Endothelial cell of umbilical vein (primary cell): ENCODE measurements around the gene HNRNPL. TPM values are rescaled to one million over a fixed set of nuclear protein-coding genes. Genes with fewer than 3 reads are reported as not detected.

Source experiments
- BruUV-seq: library from RNA; stranded (reverse); fragments of 400-500 nt; replicated peaks from 2 replicates; lab custom pipeline; 2021; lab: Mats Ljungman, UMichigan
- CTCF ChIA-PET: fragments of 300-600, 350-600 bp; sonication (Branson Sonifier 250); formaldehyde crosslinking; loops from one replicate; lab custom pipeline; 2021; ENCODE audit warnings: antibody characterized with exemption, inconsistent platforms; lab: Charles Lee
- POLR2A ChIA-PET: fragments of 300-600, 350-600 bp; sonication (Branson Sonifier 250); formaldehyde crosslinking; loops from one replicate; lab custom pipeline; 2021; ENCODE audit warnings: antibody characterized with exemption, inconsistent platforms; lab: Charles Lee
- DNase-seq: peaks from one replicate; pipeline ENCODE4 v3.0.0-alpha.2; 2011; ENCODE audit warnings: low read depth, low spot score
- FAIRE-seq: peaks from 2 replicates; lab custom pipeline; 2011; peaks lifted over from hg19 to GRCh38; lab: Jason Lieb, UNC
- H2AFZ ChIP-seq: 2 replicates; pipeline ENCODE4 v1.6.0; 2012; ENCODE audit warnings: low read depth, low read length, control low read depth, inconsistent platforms
- H3K27ac ChIP-seq: 2 replicates; pipeline ENCODE4 v1.5.1; 2011; ENCODE audit warnings: low read depth, mild to moderate bottlenecking, control low read depth, low read length, moderate library complexity; ENCODE audit not compliant: insufficient read depth
- H3K27me3 ChIP-seq, 2 experiments: 2 replicates each; pipeline versions ENCODE4 v1.6.0 to v1.6.1; 2011; ENCODE audit warnings: low read length in 2 of 2, mixed read lengths in 1 of 2; ENCODE audit not compliant: control insufficient read depth in 2 of 2, insufficient read depth in 2 of 2
- H3K36me3 ChIP-seq, 2 experiments: 2 replicates in 1 of 2; 3 replicates in 1 of 2; pipeline ENCODE4 v1.5.1; 2011; ENCODE audit warnings: low read length in 2 of 2, mild to moderate bottlenecking in 1 of 2, moderate library complexity in 1 of 2; ENCODE audit not compliant: control insufficient read depth in 2 of 2, insufficient read depth in 2 of 2; ENCODE audit errors: extremely low read depth in 1 of 2
- H3K4me1 ChIP-seq: 3 replicates; pipeline ENCODE4 v1.5.1; 2011; ENCODE audit warnings: mild to moderate bottlenecking, low read length; ENCODE audit not compliant: control insufficient read depth, insufficient read depth; ENCODE audit errors: extremely low read depth
- H3K4me2 ChIP-seq: 2 replicates; pipeline ENCODE4 v1.6.1; 2011; ENCODE audit warnings: low read length, control low read depth, mixed read lengths; ENCODE audit not compliant: insufficient read depth
- H3K4me3 ChIP-seq, 3 experiments: fragments of 200-600 bp in 1 of 3; sonication (generic), shearing (Covaris generic) in 1 of 3; replicated peaks in 1 of 3; 2 replicates each; pipeline ENCODE4 v1.5.1; 2011 to 2016; ENCODE audit warnings: control low read depth in 3 of 3, low read length in 3 of 3, mild to moderate bottlenecking in 2 of 3, inconsistent platforms in 1 of 3, low read depth in 1 of 3, moderate library complexity in 1 of 3; ENCODE audit not compliant: insufficient read depth in 1 of 3
- H3K79me2 ChIP-seq: 2 replicates; pipeline ENCODE4 v1.6.0; 2012; ENCODE audit warnings: low read length, inconsistent platforms; ENCODE audit not compliant: control insufficient read depth, insufficient read depth
- H3K9ac ChIP-seq: replicated peaks from 2 replicates; pipeline ENCODE3; 2011; ENCODE audit warnings: low read length, control low read depth; ENCODE audit not compliant: insufficient read depth; ENCODE audit errors: extremely low read depth
- H3K9me1 ChIP-seq: replicated peaks from 3 replicates; pipeline ENCODE4 v1.6.0; 2011; ENCODE audit warnings: mild to moderate bottlenecking, low read length; ENCODE audit not compliant: control insufficient read depth, insufficient read depth; ENCODE audit errors: extremely low read depth
- H3K9me3 ChIP-seq: replicated peaks from 2 replicates; pipeline ENCODE4 v1.5.1; 2012; ENCODE audit warnings: low read length, inconsistent platforms; ENCODE audit not compliant: control insufficient read depth, insufficient read depth
- H4K20me1 ChIP-seq: replicated peaks from 2 replicates; pipeline ENCODE3; 2011; ENCODE audit warnings: mild to moderate bottlenecking, low read length; ENCODE audit not compliant: control insufficient read depth, insufficient read depth; ENCODE audit errors: extremely low read depth
- CTCF ChIP-seq, 2 donors: IDR thresholded peaks; 1 replicate in 1 of 2; 2 replicates in 1 of 2; pipeline ENCODE4 v1.5.1; 2011; ENCODE audit warnings: low read length in 2 of 2, mild to moderate bottlenecking in 2 of 2, moderate library complexity in 2 of 2, control low read depth in 1 of 2, inconsistent platforms in 1 of 2, low read depth in 1 of 2; ENCODE audit not compliant: insufficient read depth in 1 of 2; ENCODE audit errors: extremely low read depth in 1 of 2
- JUN ChIP-seq: IDR thresholded peaks from 2 replicates; pipeline ENCODE4 v1.6.1; 2011; ENCODE audit warnings: borderline replicate concordance, low read depth; ENCODE audit not compliant: insufficient read length, insufficient read depth
- MYC ChIP-seq: IDR thresholded peaks from one replicate; pipeline ENCODE4 v1.6.1; 2011; ENCODE audit warnings: mild to moderate bottlenecking, low read depth, low read length
- POLR2AphosphoS5 ChIP-seq: IDR thresholded peaks from 2 replicates; pipeline ENCODE4 v1.6.1; 2012; ENCODE audit warnings: low read depth, mild to moderate bottlenecking, control low read depth, low read length, moderate library complexity; ENCODE audit not compliant: insufficient read depth
- dilution Hi-C: fragments of 300-500 bp; cut with MboI; formaldehyde crosslinking; loops from one replicate; pipeline ENCODE4 v1.15.0; 2019; ENCODE audit warnings: low sequenced_read_pairs; ENCODE audit not compliant: extremely low pct_ligation_motif_present
- intact Hi-C: fragments of 100-400 bp; cut with micrococcal nuclease; formaldehyde crosslinking; loops from one replicate; pipeline ENCODE4 v1.10.0; 2022
- polyA plus RNA-seq, 4 experiments: library from polyadenylated mRNA; depleted of rRNA in 3 of 4; stranded (reverse) in 3 of 4; unstranded in 1 of 4; fragments of >200 nt; gene quantifications; 2 replicates each; pipeline versions ENCODE4 v1.2.1 to v1.2.3, GENCODE V29; 2011 to 2012; ENCODE audit warnings: missing spikeins in 1 of 4
- total RNA-seq: library from RNA; stranded (reverse); gene quantifications from 2 replicates; pipeline ENCODE4 v1.2.3, GENCODE V29; 2021

HNRNPL gene
- total and polyA plus RNA-seq, 2 donors (not counting 3 experiments of a cell fraction or from before 2014, with no cell fraction given): 305 to 451 TPM

GRCh38 chr19:38869836-38870607 is 20.2 kb upstream of the HNRNPL start:
- Histone ChIP-seq H3K4me3 (peak overlapping the region; percentile 3 to 40 (median 33)), H3K4me2 (peak overlapping the region; percentile 78), H4K20me1 (no peaks in the 10 kb centered on the region), H2AFZ (peak overlapping the region; percentile 96), H3K79me2 (no peaks in the 10 kb centered on the region), H3K27ac (no peak overlapping the region), H3K9me1 (no peaks in the 10 kb centered on the region), H3K9ac (no peak overlapping the region), H3K27me3 (no peaks in the 10 kb centered on the region), H3K4me1 (peaks cover 9% of the 10 kb centered on the region), H3K9me3 (no peaks in the 10 kb centered on the region), H3K36me3 (no peaks in the 10 kb centered on the region)
- BruUV-seq: no TSS peak
- dilution Hi-C loops (no loop called here), intact Hi-C loops (loop anchor here (1.0 kb wide), 2 partner anchors 20 to 39 kb away; partner anchors contain the start of gene ECH1)
- ChIA-PET POLR2A (interaction anchor here (0.6 kb wide), 1 partner anchor 265 kb away, joined by 4 read pairs; no protein-coding TSS in a partner anchor), CTCF (interaction anchor here (0.7 to 3.8 kb wide), 11 partner anchors 9 to 100 kb away, joined by 3 to 14 read pairs (median 5); partner anchors contain the start of genes ECH1, MRPS12, NFKBIB and SARS2)
- peak; percentile 61 for DNase-seq
- peak; percentile 75 to 84 for TF ChIP-seq CTCF (IDR thresholded peaks at IDR 0.05; ENCODE audit: extremely low read depth in 1 of 2, insufficient read depth in 1 of 2, low read depth in 1 of 2, low read length in 2 of 2)
- no peak for TF ChIP-seq JUN
- peak; percentile 36 for TF ChIP-seq MYC
- TF ChIP-seq POLR2AphosphoS5: peak; percentile 48
- peak; percentile 79 for FAIRE-seq
